GM23338 (cell line): Measurements from ENCODE around the gene SPART. TPM values are rescaled to one million over a fixed set of nuclear protein-coding genes. Genes with fewer than 3 reads are reported as not detected.

Experiments
- ATAC-seq: fragments of 200-7000 bp; cut with Tn5 transposase; 3 replicates; pipeline ENCODE4 v1.9.1; 2020
- DNase-seq: peaks from one replicate; pipeline ENCODE4 v3.0.0-alpha.2; 2015; ENCODE audit warnings: low spot score
- H2AFZ ChIP-seq: fragments of 200-600 bp; sonication (generic); 2 replicates; pipeline ENCODE4 v1.8.0; 2016; ENCODE audit warnings: antibody characterized with exemption, mild to moderate bottlenecking, moderate library complexity
- H3F3A ChIP-seq: fragments of 200-600 bp; sonication (generic); replicated peaks from 2 replicates; pipeline ENCODE4 v1.8.0; 2017; ENCODE audit warnings: antibody characterized with exemption, mixed run types, low read depth
- H3K27ac ChIP-seq: fragments of 200-600 bp; sonication (generic); 2 replicates; pipeline ENCODE4 v1.6.1; 2016; ENCODE audit warnings: low read depth
- H3K27me3 ChIP-seq: fragments of 200-600 bp; sonication (generic); 2 replicates; pipeline ENCODE4 v1.8.0; 2016; ENCODE audit warnings: mild to moderate bottlenecking, mixed run types, moderate library complexity; ENCODE audit not compliant: insufficient read depth
- H3K36me3 ChIP-seq: fragments of 200-600 bp; sonication (generic); 2 replicates; pipeline ENCODE4 v1.8.0; 2016; ENCODE audit warnings: mild to moderate bottlenecking; ENCODE audit not compliant: insufficient read depth
- H3K4me1 ChIP-seq: fragments of 200-600 bp; sonication (generic); 2 replicates; pipeline ENCODE4 v1.8.0; 2016; ENCODE audit warnings: mild to moderate bottlenecking, moderate library complexity; ENCODE audit not compliant: insufficient read depth
- H3K4me2 ChIP-seq: fragments of 200-600 bp; sonication (generic); 2 replicates; pipeline ENCODE4 v1.7.1; 2017; ENCODE audit warnings: mixed run types
- H3K4me3 ChIP-seq: fragments of 200-600 bp; sonication (generic); 2 replicates; pipeline ENCODE4 v1.6.1; 2016; ENCODE audit warnings: mixed run types
- H3K79me2 ChIP-seq: fragments of 200-600 bp; sonication (generic); replicated peaks from 2 replicates; pipeline ENCODE4 v1.8.0; 2017; ENCODE audit warnings: mild to moderate bottlenecking; ENCODE audit not compliant: insufficient read depth
- H3K9me2 ChIP-seq: fragments of 200-600 bp; sonication (generic); 2 replicates; pipeline ENCODE4 v1.8.0; 2017; ENCODE audit not compliant: insufficient read depth
- H4K20me1 ChIP-seq: fragments of 200-600 bp; sonication (generic); replicated peaks from 2 replicates; pipeline ENCODE4 v1.8.0; 2017; ENCODE audit warnings: mild to moderate bottlenecking; ENCODE audit not compliant: insufficient read depth
- H3K27ac Mint-ChIP-seq: 2 replicates; pipeline ENCODE4 v1.8.0; 2020; ENCODE audit warnings: inconsistent platforms, mild to moderate bottlenecking, moderate library complexity, mixed read lengths
- H3K27me3 Mint-ChIP-seq: 3 replicates; pipeline ENCODE4 v1.8.0; 2022; ENCODE audit warnings: low read depth, mild to moderate bottlenecking, moderate library complexity, mixed read lengths, inconsistent platforms; ENCODE audit not compliant: insufficient read depth, poor library complexity
- H3K36me3 Mint-ChIP-seq: 3 replicates; pipeline ENCODE4 v1.8.0; 2021; ENCODE audit warnings: low read depth, mild to moderate bottlenecking, inconsistent platforms, moderate library complexity, mixed read lengths
- H3K4me1 Mint-ChIP-seq: 3 replicates; pipeline ENCODE4 v1.8.0; 2020; ENCODE audit warnings: mild to moderate bottlenecking, inconsistent platforms, mixed read lengths
- H3K4me3 Mint-ChIP-seq: 3 replicates; pipeline ENCODE4 v1.8.0; 2021; ENCODE audit warnings: moderate library complexity, mild to moderate bottlenecking, inconsistent platforms, mixed read lengths
- H3K9me3 Mint-ChIP-seq: 3 replicates; pipeline ENCODE4 v1.8.0; 2020; ENCODE audit warnings: moderate library complexity, mild to moderate bottlenecking, inconsistent platforms, mixed read lengths
- CREB1 ChIP-seq: fragments of 250-450 bp; sonication (Bioruptor Pico); IDR thresholded peaks from 2 replicates; pipeline ENCODE4 v1.5.0; 2020; ENCODE audit warnings: low read depth, mild to moderate bottlenecking, moderate library complexity
- EZH2 ChIP-seq: fragments of 200-600 bp; sonication (generic); IDR thresholded peaks from one replicate; pipeline ENCODE4 v1.8.0; 2017; ENCODE audit warnings: antibody characterized with exemption, mild to moderate bottlenecking, low read depth; ENCODE audit not compliant: unreplicated experiment
- EZH2phosphoT487 ChIP-seq: fragments of 200-600 bp; sonication (generic); IDR thresholded peaks from one replicate; pipeline ENCODE4 v1.8.1; 2018; ENCODE audit warnings: antibody characterized with exemption; ENCODE audit not compliant: unreplicated experiment
- JUNB ChIP-seq: IDR thresholded peaks from one replicate; pipeline ENCODE4 v1.6.1; 2016; ENCODE audit warnings: antibody characterized with exemption; ENCODE audit not compliant: unreplicated experiment
- POLR2AphosphoS5 ChIP-seq: IDR thresholded peaks from 2 replicates; pipeline ENCODE4 v1.6.1; 2016; ENCODE audit warnings: antibody characterized with exemption, low read depth
- STAT1 ChIP-seq: IDR thresholded peaks from one replicate; pipeline ENCODE4 v1.6.1; 2016; ENCODE audit warnings: antibody characterized with exemption; ENCODE audit not compliant: unreplicated experiment
- ZNF114 ChIP-seq: fragments of 250-450 bp; sonication (Bioruptor Pico); IDR thresholded peaks from 2 replicates; pipeline ENCODE4 v1.5.0; 2020; ENCODE audit warnings: mild to moderate bottlenecking, moderate library complexity
- ZNF331 ChIP-seq: fragments of 250-450 bp; sonication (Bioruptor Pico); IDR thresholded peaks from 2 replicates; pipeline ENCODE4 v1.5.0; 2020; ENCODE audit warnings: low read depth, mild to moderate bottlenecking, moderate library complexity
- polyA plus RNA-seq: library from polyadenylated mRNA; unstranded; fragments of >200 nt; fragmentation: Nextera tagmentation; extraction: Ambion mirVana; gene quantifications from 2 replicates; pipeline ENCODE4 v1.2.1, GENCODE V29; 2016
- total RNA-seq: library from RNA; depleted of rRNA; stranded (reverse); fragments of >200 nt; shearing (Covaris generic); gene quantifications from 2 replicates; pipeline ENCODE4 v1.2.3, GENCODE V29; 2014
- TF ChIP-seq, protein P1 (sequence below): fragments of 250-450 bp; sonication (Bioruptor Pico); IDR thresholded peaks from 2 replicates; pipeline ENCODE4 v1.5.0; 2020; ENCODE audit warnings: mild to moderate bottlenecking, moderate library complexity
- TF ChIP-seq, protein P2 (sequence below): IDR thresholded peaks from 2 replicates; pipeline ENCODE4 v1.6.1; 2016; ENCODE audit warnings: antibody characterized with exemption

SPART gene
- total and polyA plus RNA-seq, 2 experiments from 2014 or later = 109 to 116 TPM

GRCh38 chr13:36273431-36273830 is 72.8 kb downstream of the SPART start (continued):
- TF ChIP-seq, protein P1, sequence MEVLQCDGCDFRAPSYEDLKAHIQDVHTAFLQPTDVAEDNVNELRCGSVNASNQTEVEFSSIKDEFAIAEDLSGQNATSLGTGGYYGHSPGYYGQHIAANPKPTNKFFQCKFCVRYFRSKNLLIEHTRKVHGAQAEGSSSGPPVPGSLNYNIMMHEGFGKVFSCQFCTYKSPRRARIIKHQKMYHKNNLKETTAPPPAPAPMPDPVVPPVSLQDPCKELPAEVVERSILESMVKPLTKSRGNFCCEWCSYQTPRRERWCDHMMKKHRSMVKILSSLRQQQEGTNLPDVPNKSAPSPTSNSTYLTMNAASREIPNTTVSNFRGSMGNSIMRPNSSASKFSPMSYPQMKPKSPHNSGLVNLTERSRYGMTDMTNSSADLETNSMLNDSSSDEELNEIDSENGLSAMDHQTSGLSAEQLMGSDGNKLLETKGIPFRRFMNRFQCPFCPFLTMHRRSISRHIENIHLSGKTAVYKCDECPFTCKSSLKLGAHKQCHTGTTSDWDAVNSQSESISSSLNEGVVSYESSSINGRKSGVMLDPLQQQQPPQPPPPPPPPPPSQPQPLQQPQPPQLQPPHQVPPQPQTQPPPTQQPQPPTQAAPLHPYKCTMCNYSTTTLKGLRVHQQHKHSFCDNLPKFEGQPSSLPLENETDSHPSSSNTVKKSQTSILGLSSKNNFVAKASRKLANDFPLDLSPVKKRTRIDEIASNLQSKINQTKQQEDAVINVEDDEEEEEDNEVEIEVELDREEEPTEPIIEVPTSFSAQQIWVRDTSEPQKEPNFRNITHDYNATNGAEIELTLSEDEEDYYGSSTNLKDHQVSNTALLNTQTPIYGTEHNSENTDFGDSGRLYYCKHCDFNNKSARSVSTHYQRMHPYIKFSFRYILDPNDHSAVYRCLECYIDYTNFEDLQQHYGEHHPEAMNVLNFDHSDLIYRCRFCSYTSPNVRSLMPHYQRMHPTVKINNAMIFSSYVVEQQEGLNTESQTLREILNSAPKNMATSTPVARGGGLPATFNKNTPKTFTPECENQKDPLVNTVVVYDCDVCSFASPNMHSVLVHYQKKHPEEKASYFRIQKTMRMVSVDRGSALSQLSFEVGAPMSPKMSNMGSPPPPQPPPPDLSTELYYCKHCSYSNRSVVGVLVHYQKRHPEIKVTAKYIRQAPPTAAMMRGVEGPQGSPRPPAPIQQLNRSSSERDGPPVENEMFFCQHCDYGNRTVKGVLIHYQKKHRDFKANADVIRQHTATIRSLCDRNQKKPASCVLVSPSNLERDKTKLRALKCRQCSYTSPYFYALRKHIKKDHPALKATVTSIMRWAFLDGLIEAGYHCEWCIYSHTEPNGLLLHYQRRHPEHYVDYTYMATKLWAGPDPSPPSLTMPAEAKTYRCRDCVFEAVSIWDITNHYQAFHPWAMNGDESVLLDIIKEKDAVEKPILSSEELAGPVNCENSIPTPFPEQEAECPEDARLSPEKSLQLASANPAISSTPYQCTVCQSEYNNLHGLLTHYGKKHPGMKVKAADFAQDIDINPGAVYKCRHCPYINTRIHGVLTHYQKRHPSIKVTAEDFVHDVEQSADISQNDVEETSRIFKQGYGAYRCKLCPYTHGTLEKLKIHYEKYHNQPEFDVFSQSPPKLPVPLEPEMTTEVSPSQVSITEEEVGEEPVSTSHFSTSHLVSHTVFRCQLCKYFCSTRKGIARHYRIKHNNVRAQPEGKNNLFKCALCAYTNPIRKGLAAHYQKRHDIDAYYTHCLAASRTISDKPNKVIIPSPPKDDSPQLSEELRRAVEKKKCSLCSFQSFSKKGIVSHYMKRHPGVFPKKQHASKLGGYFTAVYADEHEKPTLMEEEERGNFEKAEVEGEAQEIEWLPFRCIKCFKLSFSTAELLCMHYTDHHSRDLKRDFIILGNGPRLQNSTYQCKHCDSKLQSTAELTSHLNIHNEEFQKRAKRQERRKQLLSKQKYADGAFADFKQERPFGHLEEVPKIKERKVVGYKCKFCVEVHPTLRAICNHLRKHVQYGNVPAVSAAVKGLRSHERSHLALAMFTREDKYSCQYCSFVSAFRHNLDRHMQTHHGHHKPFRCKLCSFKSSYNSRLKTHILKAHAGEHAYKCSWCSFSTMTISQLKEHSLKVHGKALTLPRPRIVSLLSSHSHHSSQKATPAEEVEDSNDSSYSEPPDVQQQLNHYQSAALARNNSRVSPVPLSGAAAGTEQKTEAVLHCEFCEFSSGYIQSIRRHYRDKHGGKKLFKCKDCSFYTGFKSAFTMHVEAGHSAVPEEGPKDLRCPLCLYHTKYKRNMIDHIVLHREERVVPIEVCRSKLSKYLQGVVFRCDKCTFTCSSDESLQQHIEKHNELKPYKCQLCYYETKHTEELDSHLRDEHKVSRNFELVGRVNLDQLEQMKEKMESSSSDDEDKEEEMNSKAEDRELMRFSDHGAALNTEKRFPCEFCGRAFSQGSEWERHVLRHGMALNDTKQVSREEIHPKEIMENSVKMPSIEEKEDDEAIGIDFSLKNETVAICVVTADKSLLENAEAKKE (CRISPR knock-in tag) = no peak
- TF ChIP-seq, protein P2, sequence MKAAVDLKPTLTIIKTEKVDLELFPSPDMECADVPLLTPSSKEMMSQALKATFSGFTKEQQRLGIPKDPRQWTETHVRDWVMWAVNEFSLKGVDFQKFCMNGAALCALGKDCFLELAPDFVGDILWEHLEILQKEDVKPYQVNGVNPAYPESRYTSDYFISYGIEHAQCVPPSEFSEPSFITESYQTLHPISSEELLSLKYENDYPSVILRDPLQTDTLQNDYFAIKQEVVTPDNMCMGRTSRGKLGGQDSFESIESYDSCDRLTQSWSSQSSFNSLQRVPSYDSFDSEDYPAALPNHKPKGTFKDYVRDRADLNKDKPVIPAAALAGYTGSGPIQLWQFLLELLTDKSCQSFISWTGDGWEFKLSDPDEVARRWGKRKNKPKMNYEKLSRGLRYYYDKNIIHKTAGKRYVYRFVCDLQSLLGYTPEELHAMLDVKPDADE = no peak

DNA sequence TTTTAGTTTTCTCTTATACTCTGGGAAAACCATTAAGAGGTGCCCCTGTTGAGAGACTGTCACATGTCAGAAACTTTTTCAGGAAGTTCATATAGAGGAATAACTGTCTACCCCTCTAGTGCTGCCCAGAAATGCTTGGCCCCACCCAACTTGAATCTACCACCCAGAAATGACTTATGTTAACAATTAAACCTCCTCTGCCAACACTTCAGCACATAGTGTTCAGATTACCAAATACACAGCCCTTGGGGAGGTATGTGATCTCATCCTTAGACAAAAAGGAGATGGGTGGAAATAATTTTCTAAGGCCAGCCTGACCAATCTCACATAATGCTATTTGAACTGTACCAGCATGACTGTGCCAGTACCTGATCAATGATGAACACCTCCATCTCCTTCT is 84.2 kb downstream of the SPART start:
- Histone ChIP-seq H3K9me2 (peaks cover 11% of the 10 kb centered on the region), H2AFZ (no peak overlapping the region), H3K4me3 (no peak overlapping the region), H4K20me1 (no peaks in the 10 kb centered on the region), H3K36me3 (no peaks in the 10 kb centered on the region), H3K27me3 (no peaks in the 10 kb centered on the region), H3K4me2 (no peak overlapping the region), H3K79me2 (no peaks in the 10 kb centered on the region), H3K27ac (no peak overlapping the region), H3F3A (no peaks in the 10 kb centered on the region), H3K4me1 (no peaks in the 10 kb centered on the region)
- Mint-ChIP-seq H3K27ac (no peak overlapping the region), H3K4me1 (peaks cover 10% of the 10 kb centered on the region), H3K36me3 (no peaks in the 10 kb centered on the region), H3K9me3 (no peaks in the 10 kb centered on the region), H3K4me3 (no peak overlapping the region), H3K27me3 (peaks cover 6% of the 10 kb centered on the region)
- ATAC-seq (no peak), DNase-seq (no peak)
- TF ChIP-seq CREB1 (no peak), STAT1 (no peak), EZH2 (no peak), ZNF114 (CRISPR knock-in tag) (no peak), EZH2phosphoT487 (no peak), POLR2AphosphoS5 (no peak), JUNB (no peak), ZNF331 (CRISPR knock-in tag) (no peak)
- TF ChIP-seq, protein P2 = no peak
